Aorta (tissue), 5 donors: ENCODE measurements around the gene FAM222A. TPM values are rescaled to one million over a fixed set of nuclear protein-coding genes. Genes with fewer than 3 reads are reported as not detected.

Experiments
- ATAC-seq: fragments of 200-7000 bp; cut with Tn5 transposase; one replicate; pipeline ENCODE4 v1.9.1; 2022; ENCODE audit warnings: moderate library complexity; ENCODE audit not compliant: low FRiP score
- DNase-seq, 2 donors: peaks; one replicate each; pipeline ENCODE4 v3.0.0-alpha.2; 2020
- H3K27ac ChIP-seq, 2 donors: one replicate each; pipeline ENCODE4 v1.5.1; 2013; ENCODE audit warnings: low read length in 2 of 2, mild to moderate bottlenecking in 2 of 2, moderate library complexity in 2 of 2, control low read depth in 1 of 2, inconsistent platforms in 1 of 2, low read depth in 1 of 2
- H3K27me3 ChIP-seq, 2 donors: one replicate each; pipeline ENCODE4 v1.6.1; 2013; ENCODE audit warnings: control low read depth in 1 of 2, low read length in 1 of 2, mild to moderate bottlenecking in 1 of 2, moderate library complexity in 1 of 2; ENCODE audit not compliant: insufficient read depth in 2 of 2, control insufficient read depth in 1 of 2
- H3K36me3 ChIP-seq, 2 donors: one replicate each; pipeline ENCODE4 v1.6.1; 2013; ENCODE audit warnings: control low read depth in 1 of 2, low read length in 1 of 2, mild to moderate bottlenecking in 1 of 2; ENCODE audit not compliant: insufficient read depth in 2 of 2, control insufficient read depth in 1 of 2
- H3K4me1 ChIP-seq, 2 donors: one replicate each; pipeline ENCODE4 v1.6.1; 2013; ENCODE audit warnings: low read length in 2 of 2, control low read depth in 1 of 2, mild to moderate bottlenecking in 1 of 2, moderate library complexity in 1 of 2; ENCODE audit not compliant: insufficient read depth in 2 of 2, control insufficient read depth in 1 of 2
- H3K4me3 ChIP-seq, 2 donors: one replicate each; pipeline ENCODE4 v1.5.1; 2013; ENCODE audit warnings: low read length in 2 of 2, control low read depth in 1 of 2, mild to moderate bottlenecking in 1 of 2
- H3K9me3 ChIP-seq: one replicate; pipeline ENCODE4 v1.6.1; 2013; ENCODE audit warnings: mild to moderate bottlenecking, low read length; ENCODE audit not compliant: control insufficient read depth
- WGBS, 2 donors: extraction: QIAGEN DNeasy Blood & Tissue Kit; methylation state at CpG; one replicate each; pipeline ENCODE4 v1.1.7; 2013; 5-methylcytosine and 5-hydroxymethylcytosine counted together
- intact Hi-C, 2 donors: fragments of 100-400 bp; cut with DNase I; formaldehyde crosslinking; loops; one replicate each; pipeline versions ENCODE4 v1.14.2 to v1.15.0; 2022
- polyA plus RNA-seq, 2 donors: library from polyadenylated mRNA; stranded (reverse); fragments of 200-250 nt; gene quantifications; one replicate each; pipeline ENCODE4 v1.2.3, GENCODE V29; 2013
- total RNA-seq, 2 donors: library from RNA; stranded (reverse); fragmentation: NEBNext Ultra II Directional; extraction: Animal tissue kit (Norgen Biotek cat#: 25700); gene quantifications; one replicate each; pipeline ENCODE4 v1.2.1, GENCODE V29; 2021
- donor health status: healthy with polysubstance abuse.
- donor health status: Bipolar disorder and iron deficiency.
- donor health status: DM: no; HTN: no; CAD: no.
- donor health status: DM: no; HTN: no; CAD: no.
- donor health status: DM: yes; HTN: yes; CAD: no.

FAM222A gene
- total and polyA plus RNA-seq, 4 donors: 0.25 to 0.52 (median 0.38) TPM

DNA sequence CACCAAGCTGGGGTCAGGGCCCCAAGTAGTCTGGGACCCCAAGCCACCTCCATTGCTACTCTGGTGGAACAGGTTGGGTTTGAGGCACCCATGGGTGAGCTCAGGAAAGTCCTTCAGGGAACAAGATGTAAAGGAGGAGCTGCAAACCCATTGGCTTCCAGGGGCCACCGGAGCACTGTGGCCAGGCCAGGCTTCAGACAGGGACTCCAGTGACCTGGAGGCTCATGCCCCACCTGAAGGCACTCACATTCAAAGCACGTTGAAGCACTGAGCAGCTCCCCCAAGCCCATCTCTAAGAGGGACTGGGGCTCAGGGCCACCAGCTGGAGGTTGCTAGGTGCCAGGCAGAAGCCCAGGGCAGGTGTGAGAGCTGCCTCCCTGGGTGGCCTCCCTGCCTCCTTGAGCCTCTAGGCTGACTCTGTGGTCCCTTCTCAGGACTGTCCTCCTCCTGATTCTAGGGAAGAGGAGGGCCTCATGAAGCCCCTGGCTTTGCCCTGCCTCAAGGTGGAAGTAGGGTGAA lies 49.1 kb downstream of the FAM222A start:
- 68 to 93% methylated on average over 2 of the region's 2 CpGs for WGBS, 2 donors
- Histone ChIP-seq H3K27me3 (no peaks in the 10 kb centered on the region), H3K4me3 (no peak overlapping the region), H3K36me3 (no peaks in the 10 kb centered on the region), H3K4me1 (no peaks in the 10 kb centered on the region), H3K9me3 (no peaks in the 10 kb centered on the region), H3K27ac (no peak overlapping the region)
- DNase-seq: peak in 1 of 2 donors; percentile 26
- intact Hi-C loops: no loop called here
- no peak for ATAC-seq

DNA sequence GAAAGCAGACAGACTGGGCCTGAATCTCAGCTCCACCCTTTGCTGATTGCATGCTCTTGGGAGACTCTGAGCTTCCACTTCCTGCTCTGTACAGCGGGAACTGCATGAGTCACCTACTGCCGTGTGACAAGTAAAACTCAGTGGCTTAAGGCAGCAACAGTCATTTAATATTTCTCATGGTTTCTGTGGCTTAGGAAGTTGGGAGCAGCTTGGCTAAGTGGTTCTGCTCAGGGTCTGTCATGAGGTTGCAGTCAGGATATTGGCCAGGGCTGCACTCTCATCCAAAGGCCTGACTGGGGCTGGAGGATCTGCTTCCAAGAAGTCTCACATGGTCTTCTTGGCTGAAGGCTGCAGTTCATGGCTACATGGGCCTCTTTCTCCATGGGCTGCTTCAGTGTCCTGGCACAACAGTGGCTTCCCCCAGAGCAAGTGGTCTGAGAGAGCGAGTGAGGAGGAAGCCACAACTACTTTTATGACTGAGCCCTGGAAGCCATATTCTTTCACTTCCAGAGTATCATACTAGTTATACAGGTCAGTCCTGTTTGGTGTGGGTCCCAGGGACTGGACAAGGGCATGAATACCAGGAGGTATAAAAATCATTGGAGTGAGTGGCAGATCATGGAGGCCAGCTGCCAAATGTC lies 49.7 kb downstream of the FAM222A start:
- DNase-seq (peak; percentile 9 to 37), ATAC-seq (no peak)
- no peak overlapping the region for H3K27ac ChIP-seq
- no peaks in the 10 kb centered on the region for H3K4me1 ChIP-seq
- no peaks in the 10 kb centered on the region for H3K9me3 ChIP-seq
- no peaks in the 10 kb centered on the region for H3K27me3 ChIP-seq
- 76 to 78% methylated on average over 3 of the region's 3 CpGs for WGBS, 2 donors
- H3K4me3 ChIP-seq: no peak overlapping the region
- intact Hi-C loops: no loop called here
- no peaks in the 10 kb centered on the region for H3K36me3 ChIP-seq

DNA sequence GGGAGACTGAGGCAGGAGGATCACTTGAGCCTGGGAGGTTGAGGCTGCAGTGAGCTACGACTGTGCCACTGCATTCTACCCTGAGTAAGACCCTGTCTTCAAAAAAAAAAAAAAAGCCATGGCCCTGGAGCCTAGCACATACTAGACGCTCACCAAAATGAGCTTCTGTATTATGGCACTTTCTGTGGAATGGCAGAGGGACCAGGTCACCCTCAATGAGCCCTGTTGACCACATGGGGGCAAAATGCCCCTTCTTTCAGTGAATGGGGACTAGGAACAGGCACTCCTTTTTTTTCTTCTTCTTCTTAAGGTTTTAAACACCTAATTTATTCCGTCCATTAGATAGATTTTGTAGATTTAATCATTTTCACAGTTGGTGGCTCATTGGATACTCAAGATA lies 50.5 kb downstream of the FAM222A start:
- ATAC-seq (no peak), DNase-seq (peak in 1 of 2 donors; percentile 12)
- Histone ChIP-seq H3K4me1 (no peaks in the 10 kb centered on the region), H3K9me3 (no peaks in the 10 kb centered on the region), H3K27ac (no peak overlapping the region), H3K27me3 (no peaks in the 10 kb centered on the region), H3K36me3 (no peaks in the 10 kb centered on the region), H3K4me3 (no peak overlapping the region)
- 90 to 93% methylated on average over 3 of the region's 3 CpGs for WGBS, 2 donors
- intact Hi-C loops: no loop called here

DNA sequence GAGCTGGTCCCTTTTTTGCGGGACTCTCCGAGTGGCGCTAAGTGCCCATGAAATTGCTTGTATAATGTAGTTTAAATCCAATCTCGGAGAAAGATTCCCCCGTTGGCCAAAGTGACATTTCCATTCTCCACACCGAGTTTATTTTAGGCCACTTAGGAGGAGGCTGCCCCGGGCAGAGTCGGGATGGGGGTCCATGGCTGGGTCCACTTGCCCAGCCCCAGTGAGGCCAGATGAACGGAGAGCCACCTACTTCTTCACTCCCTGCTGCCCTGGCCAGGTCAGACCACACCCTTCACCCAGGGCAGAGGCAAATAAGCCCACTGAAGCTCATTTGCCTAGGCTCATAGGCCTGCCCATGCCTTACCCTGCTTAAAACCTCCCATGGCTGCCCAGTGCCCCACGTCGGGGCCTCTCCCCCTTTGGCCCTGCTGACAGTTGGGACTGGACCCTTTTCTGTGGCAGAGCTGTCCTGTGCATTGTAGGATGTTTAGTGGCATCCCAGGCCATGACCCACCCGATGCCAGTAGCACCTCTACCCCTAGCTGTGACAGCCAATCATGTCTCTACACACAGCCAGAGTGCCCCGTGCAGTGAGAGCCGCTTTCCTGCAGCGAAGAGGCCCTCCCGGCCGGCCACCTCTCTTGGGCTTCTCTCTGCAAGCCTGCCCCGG lies 51.3 kb downstream of the FAM222A start:
- Histone ChIP-seq H3K27ac (no peak overlapping the region), H3K4me3 (no peak overlapping the region), H3K27me3 (no peaks in the 10 kb centered on the region), H3K36me3 (no peaks in the 10 kb centered on the region), H3K9me3 (no peaks in the 10 kb centered on the region), H3K4me1 (no peaks in the 10 kb centered on the region)
- ATAC-seq (no peak), DNase-seq (peak; percentile 30 to 63)
- intact Hi-C loops: no loop called here
- 79 to 82% methylated on average over 18 of the region's 18 CpGs for WGBS, 2 donors

DNA sequence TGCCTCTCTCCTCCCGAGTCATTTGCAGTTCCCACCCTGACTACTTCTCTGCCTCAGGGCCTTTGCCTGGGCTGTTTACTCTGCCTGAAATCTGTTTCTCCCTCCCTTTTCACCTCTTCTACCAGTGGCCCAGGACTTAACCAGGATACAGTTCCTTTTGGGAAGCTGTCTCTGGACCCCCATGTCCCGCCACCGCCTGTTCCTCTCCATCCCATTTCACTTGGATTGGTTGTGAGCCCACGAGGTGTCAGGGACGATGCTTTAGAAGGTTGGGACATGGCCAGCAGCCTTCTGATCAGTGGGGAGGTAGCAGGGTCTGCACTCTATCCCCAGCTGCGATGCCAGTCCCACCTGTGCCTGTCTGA lies 51.8 kb downstream of the FAM222A start:
- H3K9me3 ChIP-seq: no peaks in the 10 kb centered on the region
- no peaks in the 10 kb centered on the region for H3K36me3 ChIP-seq
- no peak for ATAC-seq
- H3K27ac ChIP-seq: no peak overlapping the region
- 84 to 89% methylated on average over 6 of the region's 6 CpGs for WGBS, 2 donors
- intact Hi-C loops: no loop called here
- no peaks in the 10 kb centered on the region for H3K4me1 ChIP-seq
- H3K4me3 ChIP-seq: no peak overlapping the region
- peak; percentile 6 to 59 for DNase-seq
- no peaks in the 10 kb centered on the region for H3K27me3 ChIP-seq

DNA sequence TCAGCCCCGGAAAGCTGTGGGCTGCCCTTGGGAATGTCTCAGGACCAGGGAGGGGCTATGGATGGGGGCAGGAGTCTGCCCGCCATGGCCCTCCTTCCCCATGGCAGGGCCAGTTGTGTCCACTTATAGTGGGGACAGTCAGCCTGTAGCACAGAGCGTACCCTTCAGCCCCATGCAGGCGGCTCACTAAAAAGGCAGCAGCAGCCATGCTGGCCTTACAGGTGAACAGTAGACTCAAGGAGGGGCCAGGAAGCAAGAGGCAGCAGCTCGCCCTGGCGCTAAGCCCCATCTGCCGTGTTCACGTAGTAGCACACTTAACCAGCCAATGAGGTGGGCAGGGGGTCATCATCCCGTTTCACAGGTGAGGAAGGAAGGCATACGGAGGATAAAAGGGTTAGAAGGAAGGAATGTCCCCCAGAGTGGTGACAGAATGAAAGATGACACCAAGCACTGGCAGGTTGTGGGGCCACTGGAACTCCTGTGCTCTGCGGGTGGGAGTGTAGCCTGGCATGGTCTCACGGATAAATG lies 52.7 kb downstream of the FAM222A start:
- H3K27me3 ChIP-seq: no peaks in the 10 kb centered on the region
- H3K4me1 ChIP-seq: no peaks in the 10 kb centered on the region
- 61 to 73% methylated on average over 12 of the region's 12 CpGs for WGBS, 2 donors
- H3K36me3 ChIP-seq: no peaks in the 10 kb centered on the region
- H3K9me3 ChIP-seq: no peaks in the 10 kb centered on the region
- no peak overlapping the region for H3K27ac ChIP-seq
- DNase-seq (peak; percentile 20 to 52), ATAC-seq (no peak)
- H3K4me3 ChIP-seq: no peak overlapping the region
- intact Hi-C loops: no loop called here

DNA sequence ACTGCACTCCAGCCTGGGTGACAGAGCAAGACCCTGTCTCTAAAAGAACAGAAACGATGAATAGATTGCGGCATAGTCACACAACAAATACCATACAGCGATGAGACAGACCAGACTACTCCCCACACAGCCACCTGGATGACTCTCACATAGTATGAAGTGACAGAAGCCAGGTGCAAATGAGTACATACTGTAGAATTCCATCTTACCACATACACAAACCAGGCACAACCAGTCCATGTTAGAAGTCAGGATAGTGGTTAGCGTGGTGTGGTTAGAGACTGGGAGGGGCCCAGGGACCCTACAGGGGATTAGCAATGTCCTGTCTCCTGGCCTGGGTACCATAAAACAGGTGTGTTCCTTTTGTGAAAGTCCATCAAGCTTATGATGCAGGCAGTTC lies 53.8 kb downstream of the FAM222A start:
- peak in 1 of 2 donors; percentile 15 for DNase-seq
- ATAC-seq: no peak
- Histone ChIP-seq H3K27ac (no peak overlapping the region), H3K4me3 (no peak overlapping the region), H3K4me1 (no peaks in the 10 kb centered on the region), H3K9me3 (no peaks in the 10 kb centered on the region), H3K36me3 (no peaks in the 10 kb centered on the region), H3K27me3 (no peaks in the 10 kb centered on the region)
- intact Hi-C loops: no loop called here
- 96 to 98% methylated on average over 4 of the region's 4 CpGs for WGBS, 2 donors

DNA sequence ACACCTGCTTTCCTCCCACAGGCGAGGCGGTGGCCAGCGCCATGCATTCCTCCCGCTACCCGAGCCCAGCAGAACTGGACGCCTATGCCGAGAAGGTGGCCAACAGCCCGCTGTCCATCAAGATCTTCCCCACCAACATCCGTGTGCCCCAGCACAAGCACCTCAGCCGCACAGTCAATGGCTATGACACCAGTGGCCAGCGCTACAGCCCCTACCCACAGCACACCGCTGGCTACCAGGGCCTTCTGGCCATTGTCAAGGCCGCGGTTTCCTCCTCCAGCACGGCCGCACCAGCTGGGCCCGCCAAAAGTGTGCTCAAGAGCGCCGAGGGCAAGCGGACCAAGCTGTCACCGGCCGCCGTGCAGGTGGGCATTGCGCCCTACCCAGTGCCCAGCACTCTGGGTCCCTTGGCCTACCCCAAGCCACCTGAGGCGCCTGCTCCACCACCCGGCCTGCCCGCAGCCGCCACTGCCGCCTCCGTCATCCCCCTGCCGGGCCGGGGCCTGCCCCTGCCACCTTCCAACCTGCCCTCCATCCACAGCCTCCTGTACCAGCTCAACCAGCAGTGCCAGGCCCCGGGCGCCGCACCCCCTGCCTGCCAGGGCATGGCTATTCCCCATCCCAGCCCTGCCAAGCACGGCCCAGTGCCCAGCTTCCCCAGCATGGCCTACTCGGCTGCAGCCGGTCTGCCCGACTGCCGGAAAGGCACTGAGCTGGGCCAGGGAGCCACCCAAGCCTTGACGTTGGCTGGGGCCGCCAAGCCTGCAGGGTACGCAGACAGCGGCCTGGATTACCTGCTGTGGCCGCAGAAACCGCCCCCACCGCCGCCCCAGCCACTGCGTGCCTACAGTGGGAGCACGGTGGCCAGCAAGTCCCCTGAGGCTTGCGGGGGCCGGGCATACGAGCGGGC lies 54.6 kb downstream of the FAM222A start:
- Histone ChIP-seq H3K4me3 (no peak overlapping the region), H3K36me3 (no peaks in the 10 kb centered on the region), H3K9me3 (no peaks in the 10 kb centered on the region), H3K27me3 (no peaks in the 10 kb centered on the region), H3K27ac (no peak overlapping the region), H3K4me1 (no peaks in the 10 kb centered on the region)
- ATAC-seq (no peak), DNase-seq (peak; percentile 32 to 71)
- intact Hi-C loops: no loop called here
- 96 to 97% methylated on average over 51 to 54 of the region's 54 CpGs for WGBS, 2 donors
